Transverse colon (tissue), 4 donors: Measurements from ENCODE around the gene NEU2. TPM values are rescaled to one million over a fixed set of nuclear protein-coding genes. Genes with fewer than 3 reads are reported as not detected.

Source experiments
- DNase-seq: peaks from one replicate; pipeline ENCODE4 v3.0.0-alpha.2; 2019
- H3K27ac ChIP-seq, 4 donors: fragments of 200-600 bp; sonication (generic); 2 replicates each; pipeline ENCODE4 v1.5.1; 2016 to 2018; ENCODE audit warnings: inconsistent platforms in 4 of 4
- H3K27me3 ChIP-seq: fragments of 200-600 bp; sonication (generic); 2 replicates; pipeline ENCODE4 v1.5.1; 2017; ENCODE audit warnings: inconsistent platforms
- H3K36me3 ChIP-seq, 4 donors: fragments of 200-600 bp; sonication (generic); 2 replicates each; pipeline ENCODE4 v1.5.1; 2017 to 2019; ENCODE audit warnings: inconsistent platforms in 4 of 4
- H3K4me1 ChIP-seq, 4 donors: fragments of 200-600 bp; sonication (generic); 2 replicates each; pipeline ENCODE4 v1.5.1; 2017 to 2020; ENCODE audit warnings: inconsistent platforms in 4 of 4
- H3K4me3 ChIP-seq, 4 donors: fragments of 200-600 bp; sonication (generic); 1 replicate in 1 of 4; 2 replicates in 3 of 4; pipeline versions ENCODE4 v1.5.1 to v1.6.1; 2017 to 2019; ENCODE audit warnings: inconsistent platforms in 4 of 4
- H3K9me3 ChIP-seq, 2 donors: fragments of 200-600 bp; sonication (generic); 2 replicates each; pipeline ENCODE4 v1.5.1; 2017 to 2019; ENCODE audit warnings: inconsistent platforms in 2 of 2
- CTCF ChIP-seq, 5 experiments: fragments of 200-600 bp in 3 of 5; fragments of 450-650 bp in 2 of 5; sonication (generic) in 3 of 5; IDR thresholded peaks; 1 replicate in 2 of 5; 2 replicates in 3 of 5; pipeline ENCODE4 v1.5.1; 2016 to 2017; ENCODE audit warnings: antibody characterized with exemption in 5 of 5, inconsistent platforms in 3 of 5, mild to moderate bottlenecking in 2 of 5, moderate library complexity in 1 of 5
- EP300 ChIP-seq: sonication (generic); formaldehyde crosslinking; IDR thresholded peaks from one replicate; pipeline ENCODE4 v1.6.1; 2017; ENCODE audit warnings: antibody characterized with exemption, low read depth
- POLR2A ChIP-seq: fragments of 450-650 bp; IDR thresholded peaks from one replicate; pipeline ENCODE4 v1.6.1; 2016; ENCODE audit warnings: antibody characterized with exemption, mild to moderate bottlenecking, moderate library complexity
- POLR2AphosphoS5 ChIP-seq, 3 donors: sonication (generic); formaldehyde crosslinking; IDR thresholded peaks; one replicate each; pipeline ENCODE4 v1.6.1; 2016; ENCODE audit warnings: antibody characterized with exemption in 3 of 3
- WGBS, 2 donors: methylation state at CpG; one replicate each; pipeline ENCODE4 v1.1.5; 2018; ENCODE audit warnings: low coverage in 1 of 2; 5-methylcytosine and 5-hydroxymethylcytosine counted together
- in situ Hi-C, 4 donors: fragments of 200-750 bp; cut with MboI; loops; one replicate each; pipeline versions ENCODE4 v1.15.0 to v1.15.1; 2017; ENCODE audit warnings: low sequenced_read_pairs in 3 of 4, low pct_ligation_motif_present in 1 of 4, low pct_unique_long_range_greater_than_20kb in 1 of 4
- intact Hi-C: fragments of 100-400 bp; cut with DNase I; formaldehyde crosslinking; loops from one replicate; pipeline ENCODE4 v1.15.1; 2023; ENCODE audit warnings: low total_unique reads
- total RNA-seq, 4 donors: library from RNA; depleted of rRNA; stranded (reverse); fragments of >200 nt; gene quantifications; one replicate each; pipeline ENCODE4 v1.1.0, GENCODE V29; 2016

NEU2 gene
- total RNA-seq, 4 donors from 2014 or later: 0.41 TPM; not detected in 3

- 70% methylated on average over 9 of the region's 9 CpGs; no CpG with 5 or more reads in 1 of the 2 donors for WGBS, 2 donors
- intact Hi-C loops: no loop called here
- Histone ChIP-seq H3K27ac (peak overlapping the region; percentile 69 to 83 (median 76)), H3K27me3 (no peaks in the 10 kb centered on the region), H3K36me3 (no peaks in the 10 kb centered on the region), H3K4me3 (no peak overlapping the region), H3K9me3 (no peaks in the 10 kb centered on the region), H3K4me1 (peaks cover 0 to 79% (median 14%) of the 10 kb centered on the region in 4 donors)
- no peak for DNase-seq
- TF ChIP-seq EP300: no peak
- TF ChIP-seq CTCF (IDR thresholded peaks at IDR 0.05): no peak
- TF ChIP-seq POLR2AphosphoS5 (IDR thresholded peaks at IDR 0.05): no peak
- TF ChIP-seq POLR2A: no peak
- in situ Hi-C loops: no loop called here
Measured at GRCh38 chr2:233082931-233083755, 50.7 kb downstream of the NEU2 start.

DNA sequence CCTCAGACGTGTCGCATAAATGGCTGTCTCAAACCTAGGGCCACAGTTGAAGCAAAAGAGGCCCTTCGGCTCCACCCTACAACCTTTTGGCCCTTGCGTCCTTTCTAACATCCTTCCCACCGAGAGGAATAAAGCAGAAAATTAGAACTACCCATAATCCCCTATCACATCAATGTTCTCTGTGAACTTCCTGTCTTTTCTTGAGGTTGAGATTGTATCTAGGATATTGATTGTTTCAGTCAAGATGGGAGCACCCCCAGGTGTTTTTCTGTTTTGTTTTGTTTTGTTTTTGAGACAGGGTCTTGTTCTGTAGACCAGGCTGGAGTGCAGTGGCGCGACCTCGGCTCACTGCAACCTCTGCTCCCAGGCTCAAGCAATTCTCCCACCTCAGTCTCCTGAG is 51.3 kb downstream of the NEU2 start:
- no peak for TF ChIP-seq POLR2A
- TF ChIP-seq POLR2AphosphoS5 (IDR thresholded peaks at IDR 0.05): no peak
- TF ChIP-seq CTCF (IDR thresholded peaks at IDR 0.05): no peak
- TF ChIP-seq EP300: no peak
- 73 to 79% methylated on average over 5 to 8 of the region's 8 CpGs for WGBS, 2 donors
- peaks cover 0 to 79% (median 14%) of the 10 kb centered on the region in 4 donors for H3K4me1 ChIP-seq
- no peaks in the 10 kb centered on the region for H3K36me3 ChIP-seq
- intact Hi-C loops (no loop called here), in situ Hi-C loops (no loop called here)
- peak overlapping the region; percentile 69 to 83 (median 76) for H3K27ac ChIP-seq
- H3K27me3 ChIP-seq: no peaks in the 10 kb centered on the region
- no peak for DNase-seq
- H3K4me3 ChIP-seq: no peak overlapping the region
- no peaks in the 10 kb centered on the region for H3K9me3 ChIP-seq

GRCh38 chr2:233084488-233084887 is 52.0 kb downstream of the NEU2 start:
- intact Hi-C loops (no loop called here), in situ Hi-C loops (no loop called here)
- H3K4me3 ChIP-seq: no peak overlapping the region
- peak overlapping the region; percentile 69 to 83 (median 76) for H3K27ac ChIP-seq
- peak in 2 of 3 donors; percentile 21 to 57 for TF ChIP-seq POLR2AphosphoS5 (IDR thresholded peaks at IDR 0.05)
- TF ChIP-seq POLR2A: no peak
- no peak for TF ChIP-seq CTCF (IDR thresholded peaks at IDR 0.05)
- no peak for TF ChIP-seq EP300
- H3K4me1 ChIP-seq: peaks cover 0 to 73% (median 11%) of the 10 kb centered on the region in 4 donors
- H3K36me3 ChIP-seq: no peaks in the 10 kb centered on the region
- DNase-seq: peak; percentile 67
- 56% methylated on average over 13 of the region's 13 CpGs; no CpG with 5 or more reads in 1 of the 2 donors for WGBS, 2 donors
- no peaks in the 10 kb centered on the region for H3K27me3 ChIP-seq
- no peaks in the 10 kb centered on the region for H3K9me3 ChIP-seq

Other genes with a start within 250 kb of the NEU2 start
- gene SNORC, start 162.4 kb upstream of the NEU2 start, total RNA-seq: 10 to 100 TPM; 13.9 to 45.6 (median 17.2) TPM
- 100 to 1,000 TPM in 1 of 4 donors, 10 to 100 TPM in 3; 46.1 to 105 (median 68.8) TPM for gene NGEF, start 19.4 kb upstream of the NEU2 start, total RNA-seq
- gene INPP5D, start 27.7 kb downstream of the NEU2 start, total RNA-seq: 10 to 100 TPM in 3 of 4 donors, 1 to 10 TPM in 1; 7.8 to 40.4 (median 26.1) TPM
- 100 to 1,000 TPM in 1 of 4 donors, 10 to 100 TPM in 3; 10.1 to 101 (median 50.3) TPM for gene ATG16L1, start 219.0 kb downstream of the NEU2 start, total RNA-seq